Mesenteric fat pad (tissue), 1 donor: ENCODE results near the gene OR13D1. TPM values are rescaled to one million over a fixed set of nuclear protein-coding genes. Genes with fewer than 3 reads are reported as not detected.
"Not testable (repeated sequence)": the region's sequence is repeated elsewhere in the genome, so short reads cannot be mapped to it uniquely, and the experiment has no call there.

Source experiments
- DNase-seq: peaks from one replicate; pipeline ENCODE4 v3.0.0-alpha.2; 2020; ENCODE audit warnings: low spot score
- long read RNA-seq: library from polyadenylated mRNA; unstranded; transcript quantifications from one replicate; pipeline ENCODE4 v2.0.0, GENCODE V29; 2020
- total RNA-seq: library from RNA; stranded (reverse); fragmentation: NEBNext Ultra II Directional; extraction: Animal tissue kit (Norgen Biotek cat#: 25700); gene quantifications from one replicate; pipeline ENCODE4 v1.2.1, GENCODE V29; 2021
- donor health status: DM: yes; HTN: yes; CAD: no.

Gene OR13D1, protein sequence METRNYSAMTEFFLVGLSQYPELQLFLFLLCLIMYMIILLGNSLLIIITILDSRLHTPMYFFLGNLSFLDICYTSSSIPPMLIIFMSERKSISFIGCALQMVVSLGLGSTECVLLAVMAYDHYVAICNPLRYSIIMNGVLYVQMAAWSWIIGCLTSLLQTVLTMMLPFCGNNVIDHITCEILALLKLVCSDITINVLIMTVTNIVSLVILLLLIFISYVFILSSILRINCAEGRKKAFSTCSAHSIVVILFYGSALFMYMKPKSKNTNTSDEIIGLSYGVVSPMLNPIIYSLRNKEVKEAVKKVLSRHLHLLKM
- total RNA-seq: not detected
- long read RNA-seq: 0 reads

- DNase-seq: no peak
Observed at GRCh38 chr9:104694218-104694617, at the start of gene OR13D1. Gene OR13D1 (plus strand): TSS chr9:104694518. CDS start chr9:104694518, 0 bp downstream.

DNA sequence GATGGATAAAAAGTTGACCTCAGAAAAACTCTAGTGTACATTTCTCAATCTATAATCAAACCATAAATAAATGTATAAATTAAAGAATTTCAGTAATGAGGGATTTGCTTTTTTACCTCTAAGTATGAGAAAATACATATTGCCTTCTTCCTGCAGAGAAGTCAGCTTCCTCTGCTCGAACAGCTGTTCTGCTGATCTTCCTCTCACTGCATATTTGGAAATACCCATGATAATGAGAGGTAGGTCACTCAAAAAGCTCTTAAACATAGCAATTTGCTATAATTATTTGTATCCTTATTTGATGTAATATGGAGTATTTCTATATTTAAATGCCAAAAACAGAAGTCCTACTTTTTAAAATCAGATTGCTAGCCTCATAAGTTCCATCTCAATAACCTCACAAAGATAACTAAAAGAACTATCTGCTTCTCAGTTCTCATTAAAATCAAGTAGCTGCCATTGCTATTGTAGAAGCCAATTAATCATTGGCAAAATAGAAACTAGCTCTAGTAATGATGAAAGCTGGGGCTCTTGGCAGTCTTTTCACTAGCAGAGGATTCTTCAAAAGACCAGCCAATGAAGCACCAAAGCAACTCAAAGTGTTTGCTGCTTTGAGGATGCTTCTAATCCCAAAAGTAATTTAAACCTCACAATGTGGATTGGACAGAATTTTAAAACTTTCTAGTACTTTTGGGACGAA, 35.7 kb upstream of the OR13D1 start:
- no peak for DNase-seq

- DNase-seq: no peak
Observed at GRCh38 chr9:104675611-104676010, 18.7 kb upstream of the OR13D1 start.

DNA sequence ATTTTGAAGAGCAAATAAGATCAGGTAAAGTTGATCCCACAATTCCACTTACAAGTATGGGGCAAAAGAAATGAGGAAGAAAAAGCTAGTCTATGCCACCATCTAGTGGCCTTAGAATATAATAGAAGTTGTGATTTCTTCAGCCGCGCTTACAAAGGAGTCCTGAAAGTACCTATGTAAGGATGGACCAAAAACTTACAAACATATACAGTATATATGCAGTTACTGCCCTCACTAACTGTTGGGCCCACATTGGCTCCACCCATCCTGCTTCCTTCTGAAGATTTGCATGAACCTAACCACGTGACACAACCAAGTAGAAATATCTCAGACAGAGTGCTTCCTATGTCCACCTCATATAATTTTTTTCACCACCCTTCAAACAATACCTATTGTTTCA, 11.7 kb upstream of the OR13D1 start:
- DNase-seq: no peak

GRCh38 chr9:104686081-104686480, 8.2 kb upstream of the OR13D1 start:
- DNase-seq: no peak

DNA sequence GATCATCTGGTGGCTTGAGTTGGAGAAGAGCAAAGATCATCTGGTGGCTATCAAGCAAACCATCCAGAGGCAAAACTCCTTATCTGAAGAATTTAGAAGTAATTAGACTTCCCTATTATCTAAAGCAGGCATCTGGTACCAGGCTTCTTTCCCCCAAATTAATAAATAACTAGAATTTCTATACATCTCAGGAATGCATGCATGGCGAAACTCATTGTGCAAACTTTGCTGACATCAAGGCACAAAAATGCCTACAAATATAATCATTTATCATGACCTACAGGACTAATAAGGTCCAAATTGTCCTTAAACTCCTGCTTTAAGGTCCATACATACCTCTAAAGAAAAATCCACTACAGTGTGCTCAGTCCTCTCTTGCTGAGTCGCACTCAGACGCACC, 6.0 kb downstream of the OR13D1 start:
- DNase-seq: no peak

- not testable (repeated sequence) for DNase-seq
Observed at GRCh38 chr9:104708737-104709136, 14.4 kb downstream of the OR13D1 start.

- no peak for DNase-seq
Observed at GRCh38 chr9:104711604-104712003, 17.3 kb downstream of the OR13D1 start.

DNA sequence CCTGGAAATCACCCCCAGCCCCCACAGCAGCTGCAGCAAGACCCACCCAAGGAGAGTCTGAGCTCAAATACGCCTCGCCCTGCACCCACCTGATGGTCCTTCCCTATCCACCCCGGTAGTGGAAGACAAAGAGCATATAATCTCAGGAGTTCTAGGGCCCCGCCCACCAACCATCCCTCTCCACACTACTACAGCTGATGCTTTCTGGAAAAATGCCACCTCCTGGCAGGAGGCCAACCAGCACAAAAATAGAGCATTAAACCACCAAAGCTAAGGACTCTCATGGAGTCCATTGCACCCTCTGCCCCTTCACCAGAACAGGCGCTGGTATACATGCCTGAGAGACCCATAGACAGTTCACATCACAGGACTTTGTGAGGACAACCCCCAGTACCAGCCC, 30.7 kb downstream of the OR13D1 start:
- DNase-seq: no peak

GRCh38 chr9:104738452-104738851, 44.1 kb downstream of the OR13D1 start:
- no peak for DNase-seq

DNA sequence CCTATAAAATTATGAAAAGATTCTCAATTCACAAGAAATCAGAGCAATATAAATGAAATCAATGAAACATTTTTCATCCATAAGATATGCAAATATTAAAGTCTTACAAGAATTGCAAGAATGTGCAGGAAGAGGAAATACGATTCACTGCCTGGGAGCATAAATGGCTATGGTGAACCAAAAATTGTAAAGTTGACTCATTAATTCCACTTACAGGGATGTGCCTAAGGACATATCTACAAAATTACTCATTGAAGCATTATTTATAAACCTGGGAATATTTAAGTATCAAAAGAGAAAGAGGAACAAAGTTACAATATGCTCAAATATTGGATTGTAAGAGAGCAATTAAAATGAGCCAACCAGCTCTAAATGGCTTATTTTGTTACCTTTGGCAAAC, 46.3 kb downstream of the OR13D1 start:
- DNase-seq: no peak

- no peak for DNase-seq
Observed at GRCh38 chr9:104743376-104743985, 49.2 kb downstream of the OR13D1 start.

Other genes with a start within 250 kb of the OR13D1 start
- not detected for gene OR13F1, start 190.3 kb upstream of the OR13D1 start, total RNA-seq
- not detected for gene OR13C4, start 167.3 kb upstream of the OR13D1 start, total RNA-seq
- gene OR13C3, start 157.7 kb upstream of the OR13D1 start, total RNA-seq: not detected
- gene OR13C8, start 125.3 kb upstream of the OR13D1 start, total RNA-seq: not detected
- not detected for gene OR13C5, start 95.1 kb upstream of the OR13D1 start, total RNA-seq
- gene OR13C2, start 88.9 kb upstream of the OR13D1 start, total RNA-seq: not detected
- gene OR13C9, start 76.3 kb upstream of the OR13D1 start, total RNA-seq: not detected
- gene NIPSNAP3A, start 53.2 kb downstream of the OR13D1 start, total RNA-seq: 25.1 TPM
- gene NIPSNAP3B, start 69.6 kb downstream of the OR13D1 start, total RNA-seq: 9.3 TPM
- 162 TPM for gene ABCA1, start 233.6 kb downstream of the OR13D1 start, total RNA-seq